Activated CD8-positive, alpha-beta T cell treated with anti-CD3 and anti-CD28 coated beads, Interleukin-2, amount 10 ng/mL, durations not matched to agents 7 days and 5 days (primary cell): ENCODE data around the gene INSRR. TPM values are rescaled to one million over a fixed set of nuclear protein-coding genes. Genes with fewer than 3 reads are reported as not detected.
A peak's percentile ranks its signal among the peaks of the same experiment; 100 is the strongest.

Experiments
- ATAC-seq: fragments of 150-1000 bp; cut with Tn5 transposase; one replicate; pipeline ENCODE4 v1.10.0; 2021; ENCODE audit warnings: moderate library complexity
- CTCF ChIA-PET: fragments of 350-600 bp; sonication (Branson Sonifier 250); formaldehyde crosslinking; loops from one replicate; lab custom pipeline; 2021; ENCODE audit warnings: antibody characterized with exemption; lab: Charles Lee
- POLR2A ChIA-PET: fragments of 350-600 bp; sonication (Branson Sonifier 250); formaldehyde crosslinking; loops from one replicate; lab custom pipeline; 2021; ENCODE audit warnings: antibody characterized with exemption; lab: Charles Lee
- DNase-seq: peaks from one replicate; pipeline ENCODE4 v3.0.0-alpha.2; 2020
- H3K27ac Mint-ChIP-seq: one replicate; pipeline ENCODE4 v1.8.0; 2021; ENCODE audit warnings: mild to moderate bottlenecking, mixed read lengths
- H3K27me3 Mint-ChIP-seq: one replicate; pipeline ENCODE4 v1.8.0; 2021; ENCODE audit warnings: low read depth, mixed read lengths
- H3K36me3 Mint-ChIP-seq: one replicate; pipeline ENCODE4 v1.8.0; 2021; ENCODE audit warnings: low read depth, mixed read lengths
- H3K4me1 Mint-ChIP-seq: one replicate; pipeline ENCODE4 v1.8.0; 2021; ENCODE audit warnings: low read depth, mixed read lengths
- H3K4me3 Mint-ChIP-seq: one replicate; pipeline ENCODE4 v1.8.0; 2021; ENCODE audit warnings: mild to moderate bottlenecking, mixed read lengths
- H3K9me3 Mint-ChIP-seq: one replicate; pipeline ENCODE4 v1.8.0; 2022; ENCODE audit warnings: mixed read lengths; ENCODE audit not compliant: insufficient read depth
- total RNA-seq, 2 experiments: library from RNA; stranded (reverse); gene quantifications; one replicate each; pipeline ENCODE4 v1.2.3, GENCODE V29; 2021

Gene INSRR
- total RNA-seq, 2 experiments from 2014 or later = 0.21 TPM

GRCh38 chr1:156804572-156805243, 54.2 kb downstream of the INSRR start:
- Mint-ChIP-seq H3K27ac (peak overlapping the region; percentile 73), H3K9me3 (no peaks in the 10 kb centered on the region), H3K4me3 (no peak overlapping the region), H3K36me3 (peaks cover 57% of the 10 kb centered on the region), H3K27me3 (no peaks in the 10 kb centered on the region), H3K4me1 (peaks cover 55% of the 10 kb centered on the region)
- DNase-seq (no peak), ATAC-seq (no peak)
- ChIA-PET CTCF (interaction anchor here (1.1 to 14.1 kb wide), 3 partner anchors 8 to 55 kb away, joined by 4 to 304 read pairs (median 5); partner anchors contain the start of genes INSRR and NTRK1), POLR2A (interaction anchor here (2.5 to 12.8 kb wide), 3 partner anchors 11 to 56 kb away, joined by 9 to 115 read pairs (median 39); partner anchors contain the start of genes INSRR, NTRK1 and SH2D2A)

GRCh38 chr1:156804026-156804425, 54.9 kb downstream of the INSRR start:
- Mint-ChIP-seq H3K27ac (peak overlapping the region; percentile 73), H3K36me3 (peaks cover 52% of the 10 kb centered on the region), H3K4me1 (peaks cover 49% of the 10 kb centered on the region), H3K9me3 (no peaks in the 10 kb centered on the region), H3K27me3 (no peaks in the 10 kb centered on the region), H3K4me3 (no peak overlapping the region)
- DNase-seq (no peak), ATAC-seq (no peak)
- POLR2A ChIA-PET = interaction anchor here (2.5 to 12.8 kb wide), 3 partner anchors 12 to 57 kb away, joined by 9 to 115 read pairs (median 39); partner anchors contain the start of genes INSRR, NTRK1 and SH2D2A
- CTCF ChIA-PET = interaction anchor here (1.9 to 14.1 kb wide), 3 partner anchors 11 to 55 kb away, joined by 5 to 304 read pairs (median 47); partner anchors contain the start of genes INSRR, NTRK1 and SH2D2A

GRCh38 chr1:156803086-156803851, 55.6 kb downstream of the INSRR start:
- POLR2A ChIA-PET = interaction anchor here (1.1 to 12.8 kb wide), 6 partner anchors 8 to 58 kb away, joined by 4 to 115 read pairs (median 20); partner anchors contain the start of genes INSRR, NTRK1 and SH2D2A
- no peaks in the 10 kb centered on the region for H3K9me3 Mint-ChIP-seq
- peak overlapping the region; percentile 67 for H3K27ac Mint-ChIP-seq
- ATAC-seq (no peak), DNase-seq (no peak)
- CTCF ChIA-PET = interaction anchor here (1.0 to 14.1 kb wide), 5 partner anchors 11 to 87 kb away, joined by 3 to 304 read pairs (median 24); partner anchors contain the start of genes INSRR, NTRK1 and SH2D2A
- H3K36me3 Mint-ChIP-seq = peaks cover 45% of the 10 kb centered on the region
- no peaks in the 10 kb centered on the region for H3K27me3 Mint-ChIP-seq
- H3K4me1 Mint-ChIP-seq = peaks cover 42% of the 10 kb centered on the region
- H3K4me3 Mint-ChIP-seq = no peak overlapping the region

GRCh38 chr1:156802421-156802935, 56.4 kb downstream of the INSRR start:
- ATAC-seq (no peak), DNase-seq (no peak)
- CTCF ChIA-PET = interaction anchor here (1.0 to 14.1 kb wide), 7 partner anchors 12 to 125 kb away, joined by 3 to 304 read pairs (median 6); partner anchors contain the start of genes INSRR, NTRK1 and SH2D2A
- Mint-ChIP-seq H3K27me3 (no peaks in the 10 kb centered on the region), H3K36me3 (peaks cover 43% of the 10 kb centered on the region), H3K27ac (peak overlapping the region; percentile 87), H3K4me3 (no peak overlapping the region), H3K9me3 (no peaks in the 10 kb centered on the region), H3K4me1 (peaks cover 34% of the 10 kb centered on the region)
- POLR2A ChIA-PET = interaction anchor here (1.1 to 12.8 kb wide), 4 partner anchors 9 to 59 kb away, joined by 4 to 115 read pairs (median 18); partner anchors contain the start of genes INSRR and NTRK1

- H3K4me3 Mint-ChIP-seq = no peak overlapping the region
- ChIA-PET CTCF (interaction anchor here (1.0 to 14.1 kb wide), 14 partner anchors 10 to 126 kb away, joined by 3 to 304 read pairs (median 6); partner anchors contain the start of genes INSRR, NTRK1 and SH2D2A), POLR2A (interaction anchor here (0.8 to 12.8 kb wide), 4 partner anchors 10 to 89 kb away, joined by 3 to 115 read pairs (median 20); partner anchors contain the start of genes INSRR, NTRK1 and SH2D2A)
- DNase-seq (no peak), ATAC-seq (peak; percentile 4)
- H3K27ac Mint-ChIP-seq = peak overlapping the region; percentile 87
- peaks cover 42% of the 10 kb centered on the region for H3K36me3 Mint-ChIP-seq
- H3K4me1 Mint-ChIP-seq = peaks cover 26% of the 10 kb centered on the region
- no peaks in the 10 kb centered on the region for H3K9me3 Mint-ChIP-seq
- no peaks in the 10 kb centered on the region for H3K27me3 Mint-ChIP-seq
Measured at GRCh38 chr1:156801409-156802121, 57.4 kb downstream of the INSRR start.

GRCh38 chr1:156797212-156797871, 61.6 kb downstream of the INSRR start:
- Mint-ChIP-seq H3K4me3 (no peak overlapping the region), H3K36me3 (peaks cover 56% of the 10 kb centered on the region), H3K4me1 (peaks cover 24% of the 10 kb centered on the region), H3K27me3 (no peaks in the 10 kb centered on the region), H3K27ac (no peak overlapping the region), H3K9me3 (no peaks in the 10 kb centered on the region)
- DNase-seq (peak; percentile 81), ATAC-seq (peak; percentile 76)
- ChIA-PET POLR2A (interaction anchor here (0.6 to 12.8 kb wide), 3 partner anchors 13 to 64 kb away, joined by 3 to 115 read pairs (median 5); partner anchors contain the start of genes INSRR and NTRK1), CTCF (interaction anchor here (0.7 to 14.1 kb wide), 23 partner anchors 8 to 164 kb away, joined by 3 to 304 read pairs (median 8); partner anchors contain the start of genes INSRR, ISG20L2, METTL25B and NTRK1)

- ChIA-PET POLR2A (interaction anchor here (12.8 kb wide), 1 partner anchor 65 kb away, joined by 115 read pairs; the partner anchor contains the start of genes INSRR and NTRK1), CTCF (interaction anchor here (0.7 to 14.1 kb wide), 22 partner anchors 8 to 165 kb away, joined by 3 to 304 read pairs (median 4); partner anchors contain the start of genes INSRR, ISG20L2, METTL25B and MRPL24)
- Mint-ChIP-seq H3K27me3 (no peaks in the 10 kb centered on the region), H3K4me3 (no peak overlapping the region), H3K36me3 (peaks cover 60% of the 10 kb centered on the region), H3K27ac (no peak overlapping the region), H3K4me1 (peaks cover 15% of the 10 kb centered on the region), H3K9me3 (no peaks in the 10 kb centered on the region)
- DNase-seq (no peak), ATAC-seq (no peak)
Measured at GRCh38 chr1:156796340-156797097, 62.4 kb downstream of the INSRR start.

- peaks cover 59% of the 10 kb centered on the region for H3K36me3 Mint-ChIP-seq
Measured at GRCh38 chr1:156795787-156796186, 63.1 kb downstream of the INSRR start.

GRCh38 chr1:156795374-156795733, 63.6 kb downstream of the INSRR start:
- ATAC-seq (no peak), DNase-seq (no peak)
- no peak overlapping the region for H3K4me3 Mint-ChIP-seq
- POLR2A ChIA-PET = interaction anchor here (1.0 kb wide), 1 partner anchor 21 kb away, joined by 3 read pairs; the partner anchor contains the start of gene SH2D2A
- H3K4me1 Mint-ChIP-seq = peaks cover 6% of the 10 kb centered on the region
- peak overlapping the region; percentile 5 for H3K27ac Mint-ChIP-seq
- no peaks in the 10 kb centered on the region for H3K27me3 Mint-ChIP-seq
- CTCF ChIA-PET = interaction anchor here (1.3 to 14.1 kb wide), 9 partner anchors 10 to 133 kb away, joined by 3 to 304 read pairs (median 12); partner anchors contain the start of genes INSRR, ISG20L2, METTL25B and MRPL24
- peaks cover 56% of the 10 kb centered on the region for H3K36me3 Mint-ChIP-seq
- H3K9me3 Mint-ChIP-seq = no peaks in the 10 kb centered on the region

More at GRCh38 chr1:156795787-156796186, 63.1 kb downstream of the INSRR start:
- Mint-ChIP-seq H3K27me3 (no peaks in the 10 kb centered on the region), H3K4me3 (no peak overlapping the region), H3K27ac (no peak overlapping the region), H3K4me1 (peaks cover 8% of the 10 kb centered on the region), H3K9me3 (no peaks in the 10 kb centered on the region)
- no peak for ATAC-seq
- CTCF ChIA-PET = interaction anchor here (1.2 to 14.1 kb wide), 12 partner anchors 9 to 132 kb away, joined by 3 to 304 read pairs (median 9); partner anchors contain the start of genes INSRR, ISG20L2, METTL25B and MRPL24
- DNase-seq = no peak
- POLR2A ChIA-PET = interaction anchor here (1.0 to 12.8 kb wide), 2 partner anchors 21 to 65 kb away, joined by 3 to 115 read pairs; partner anchors contain the start of genes INSRR, NTRK1 and SH2D2A
